A673 (cell line): ENCODE measurements around the gene ENHO. TPM values are rescaled to one million over a fixed set of nuclear protein-coding genes. Genes with fewer than 3 reads are reported as not detected.

ENCODE experiments used
- BruUV-seq: library from RNA; stranded (reverse); fragments of 400-500 nt; replicated peaks from 2 replicates; lab custom pipeline; 2021; lab: Mats Ljungman, UMichigan
- CTCF ChIA-PET: fragments of 300-600 bp; sonication (Branson Sonifier 250); formaldehyde crosslinking; loops from one replicate; lab custom pipeline; 2022; ENCODE audit warnings: antibody characterized with exemption; lab: Charles Lee
- POLR2A ChIA-PET: fragments of 300-600 bp; sonication (Branson Sonifier 250); formaldehyde crosslinking; loops from one replicate; lab custom pipeline; 2022; ENCODE audit warnings: antibody characterized with exemption; ENCODE audit not compliant: low non-redundant PET; lab: Charles Lee
- DNase-seq: peaks from one replicate; pipeline ENCODE4 v3.0.0-alpha.2; 2015; ENCODE audit warnings: low spot score
- H3K27ac ChIP-seq: fragments of 200-600 bp; sonication (generic); 2 replicates; pipeline ENCODE4 v1.5.1; 2016; ENCODE audit warnings: mixed run types, low read depth, mild to moderate bottlenecking, mixed read lengths, antibody characterized with exemption, low read length; ENCODE audit not compliant: poor library complexity, severe bottlenecking
- H3K27me3 ChIP-seq: fragments of 200-600 bp; sonication (generic); replicated peaks from 2 replicates; pipeline ENCODE4 v1.6.1; 2017; ENCODE audit warnings: mixed run types, low read depth, mild to moderate bottlenecking, mixed read lengths, antibody characterized with exemption, low read length; ENCODE audit not compliant: insufficient read depth, poor library complexity
- H3K36me3 ChIP-seq: fragments of 200-600 bp; sonication (generic); 2 replicates; pipeline ENCODE4 v1.6.1; 2016; ENCODE audit warnings: mixed run types, mild to moderate bottlenecking, mixed read lengths, antibody characterized with exemption, low read length; ENCODE audit not compliant: insufficient read depth, poor library complexity, severe bottlenecking
- H3K4me1 ChIP-seq: fragments of 200-600 bp; sonication (generic); 2 replicates; pipeline ENCODE4 v1.6.1; 2017; ENCODE audit warnings: mixed run types, mild to moderate bottlenecking, mixed read lengths, antibody characterized with exemption, low read length; ENCODE audit not compliant: insufficient read depth, poor library complexity, severe bottlenecking
- H3K4me3 ChIP-seq: fragments of 200-600 bp; sonication (generic); 2 replicates; pipeline ENCODE4 v1.5.1; 2016; ENCODE audit warnings: low read depth, mixed run types, mild to moderate bottlenecking, mixed read lengths, low read length; ENCODE audit not compliant: poor library complexity, severe bottlenecking
- H3K9me3 ChIP-seq: fragments of 200-600 bp; sonication (generic); 2 replicates; pipeline ENCODE4 v1.6.1; 2016; ENCODE audit warnings: mixed run types, low read depth, mild to moderate bottlenecking, mixed read lengths, antibody characterized with exemption, low read length; ENCODE audit not compliant: poor library complexity, severe bottlenecking
- EZH2 ChIP-seq: fragments of 200-600 bp; sonication (generic); IDR thresholded peaks from 2 replicates; pipeline ENCODE4 v1.6.1; 2017; ENCODE audit warnings: borderline replicate concordance, low read depth, mild to moderate bottlenecking, mixed read lengths, antibody characterized with exemption, low read length; ENCODE audit not compliant: poor library complexity, severe bottlenecking
- intact Hi-C: fragments of 100-400 bp; cut with micrococcal nuclease; formaldehyde crosslinking; loops from one replicate; pipeline ENCODE4 v1.10.0; 2022; ENCODE audit not compliant: unreplicated experiment
- total RNA-seq: library from RNA; stranded (reverse); gene quantifications from 2 replicates; pipeline ENCODE4 v1.2.3, GENCODE V29; 2021
- TF ChIP-seq, protein P1 (sequence below): fragments of 300-800, 200-600 bp; sonication (generic); conservative IDR thresholded peaks from 2 replicates; pipeline ENCODE4 v1.5.1; 2017; ENCODE audit warnings: low read depth, mild to moderate bottlenecking, antibody characterized with exemption, low read length, moderate library complexity, mixed read lengths

Gene ENHO
- total RNA-seq, 1 experiment from 2014 or later, result 1.2 TPM

GRCh38 chr9:34502471-34502870 is 20.3 kb downstream of the ENHO start:
- BruUV-seq, result no TSS peak
- no peaks in the 10 kb centered on the region for H3K4me1 ChIP-seq

DNA sequence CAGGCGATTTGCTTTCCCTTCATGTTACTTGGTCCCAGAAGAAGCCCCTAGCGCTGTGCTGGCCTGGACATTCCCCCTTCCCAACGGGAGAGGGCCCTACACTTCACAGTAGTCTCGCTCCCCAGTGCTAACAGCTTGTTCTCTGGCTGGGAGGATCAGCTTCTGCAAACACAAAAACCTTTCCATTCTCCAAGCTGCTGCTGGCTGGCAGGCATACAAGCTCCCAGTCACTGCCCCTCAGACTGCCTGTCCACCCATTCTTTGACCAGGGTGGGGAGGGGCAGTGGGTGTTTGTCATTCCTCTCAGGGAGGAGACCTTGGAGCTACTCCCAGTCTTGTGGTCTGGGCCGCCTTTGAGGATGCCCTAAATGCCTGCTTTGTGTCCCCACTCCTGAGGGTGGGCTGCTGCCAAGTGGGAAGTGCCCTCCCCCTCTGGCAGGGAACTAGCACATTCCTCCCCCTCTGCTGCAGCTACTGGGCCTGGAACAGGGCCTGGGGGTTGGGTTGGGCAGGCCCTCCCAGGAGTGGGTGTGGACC is 20.8 kb downstream of the ENHO start:
- no TSS peak for BruUV-seq
- ChIA-PET CTCF (interaction anchor here (0.7 to 2.2 kb wide), 2 partner anchors 64 to 98 kb away, joined by 3 to 9 read pairs (median 8); no protein-coding TSS in a partner anchor), POLR2A (interaction anchor here (0.5 kb wide), 1 partner anchor 97 kb away, joined by 3 read pairs; no protein-coding TSS in a partner anchor)
- intact Hi-C loops, result loop anchor here (1.0 to 5.0 kb wide), 3 partner anchors 85 to 170 kb away; no protein-coding TSS in a partner anchor
- peak; percentile 34 for DNase-seq
- no peak for TF ChIP-seq EZH2
- TF ChIP-seq, protein P1, sequence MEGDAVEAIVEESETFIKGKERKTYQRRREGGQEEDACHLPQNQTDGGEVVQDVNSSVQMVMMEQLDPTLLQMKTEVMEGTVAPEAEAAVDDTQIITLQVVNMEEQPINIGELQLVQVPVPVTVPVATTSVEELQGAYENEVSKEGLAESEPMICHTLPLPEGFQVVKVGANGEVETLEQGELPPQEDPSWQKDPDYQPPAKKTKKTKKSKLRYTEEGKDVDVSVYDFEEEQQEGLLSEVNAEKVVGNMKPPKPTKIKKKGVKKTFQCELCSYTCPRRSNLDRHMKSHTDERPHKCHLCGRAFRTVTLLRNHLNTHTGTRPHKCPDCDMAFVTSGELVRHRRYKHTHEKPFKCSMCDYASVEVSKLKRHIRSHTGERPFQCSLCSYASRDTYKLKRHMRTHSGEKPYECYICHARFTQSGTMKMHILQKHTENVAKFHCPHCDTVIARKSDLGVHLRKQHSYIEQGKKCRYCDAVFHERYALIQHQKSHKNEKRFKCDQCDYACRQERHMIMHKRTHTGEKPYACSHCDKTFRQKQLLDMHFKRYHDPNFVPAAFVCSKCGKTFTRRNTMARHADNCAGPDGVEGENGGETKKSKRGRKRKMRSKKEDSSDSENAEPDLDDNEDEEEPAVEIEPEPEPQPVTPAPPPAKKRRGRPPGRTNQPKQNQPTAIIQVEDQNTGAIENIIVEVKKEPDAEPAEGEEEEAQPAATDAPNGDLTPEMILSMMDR, result 0 out of 2 replicates have a peak, but pooled peaks have one; percentile 31
- Histone ChIP-seq H3K27ac (no peak overlapping the region), H3K9me3 (no peaks in the 10 kb centered on the region), H3K27me3 (no peaks in the 10 kb centered on the region), H3K4me1 (no peaks in the 10 kb centered on the region), H3K4me3 (no peak overlapping the region), H3K36me3 (no peaks in the 10 kb centered on the region)

More at GRCh38 chr9:34502471-34502870, 20.3 kb downstream of the ENHO start:
- DNase-seq, result no peak
- Histone ChIP-seq H3K27me3 (no peaks in the 10 kb centered on the region), H3K27ac (no peak overlapping the region), H3K36me3 (no peaks in the 10 kb centered on the region), H3K9me3 (no peaks in the 10 kb centered on the region), H3K4me3 (no peak overlapping the region)
- ChIA-PET CTCF (interaction anchor here (0.7 to 2.2 kb wide), 2 partner anchors 64 to 99 kb away, joined by 3 to 8 read pairs; no protein-coding TSS in a partner anchor), POLR2A (interaction anchor here (0.5 kb wide), 1 partner anchor 98 kb away, joined by 3 read pairs; no protein-coding TSS in a partner anchor)
- intact Hi-C loops, result loop anchor here (5.0 kb wide), 2 partner anchors 85 to 100 kb away; no protein-coding TSS in a partner anchor
- TF ChIP-seq, protein P1, result no peak
- TF ChIP-seq EZH2, result no peak

DNA sequence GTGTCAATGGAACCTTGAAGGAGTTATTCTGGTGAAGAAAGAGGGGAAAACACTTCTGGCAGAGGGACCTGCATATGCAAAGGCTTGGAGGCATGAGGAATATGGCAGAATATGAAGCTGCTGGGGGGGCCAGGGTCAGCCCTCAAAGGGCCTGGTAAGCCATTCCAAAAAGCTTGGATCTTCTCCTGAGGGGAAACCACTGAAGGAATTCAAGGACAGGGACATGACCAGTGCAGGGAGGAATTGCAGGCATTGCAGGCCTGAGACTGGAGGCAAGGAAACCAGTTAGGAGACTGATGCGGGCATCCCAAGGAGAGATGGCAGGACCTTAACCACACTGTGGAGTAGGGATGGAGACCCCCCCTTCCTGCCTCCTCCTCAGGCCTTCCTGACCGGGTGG is 21.4 kb downstream of the ENHO start:
- intact Hi-C loops, result loop anchor here (1.0 to 5.0 kb wide), 3 partner anchors 84 to 169 kb away; no protein-coding TSS in a partner anchor
- POLR2A ChIA-PET, result no interaction called here

More for the DNA sequence above, 21.4 kb downstream of the ENHO start:
- no TSS peak for BruUV-seq
- Histone ChIP-seq H3K4me1 (no peaks in the 10 kb centered on the region), H3K9me3 (no peaks in the 10 kb centered on the region), H3K27ac (no peak overlapping the region), H3K27me3 (no peaks in the 10 kb centered on the region), H3K36me3 (no peaks in the 10 kb centered on the region), H3K4me3 (no peak overlapping the region)
- no peak for DNase-seq
- no peak for TF ChIP-seq EZH2
- TF ChIP-seq, protein P1, result no peak
- CTCF ChIA-PET, result interaction anchor here (1.0 kb wide), 1 partner anchor 98 kb away, joined by 9 read pairs; no protein-coding TSS in a partner anchor
